ENCODE data around the gene DUSP3.

DNA sequence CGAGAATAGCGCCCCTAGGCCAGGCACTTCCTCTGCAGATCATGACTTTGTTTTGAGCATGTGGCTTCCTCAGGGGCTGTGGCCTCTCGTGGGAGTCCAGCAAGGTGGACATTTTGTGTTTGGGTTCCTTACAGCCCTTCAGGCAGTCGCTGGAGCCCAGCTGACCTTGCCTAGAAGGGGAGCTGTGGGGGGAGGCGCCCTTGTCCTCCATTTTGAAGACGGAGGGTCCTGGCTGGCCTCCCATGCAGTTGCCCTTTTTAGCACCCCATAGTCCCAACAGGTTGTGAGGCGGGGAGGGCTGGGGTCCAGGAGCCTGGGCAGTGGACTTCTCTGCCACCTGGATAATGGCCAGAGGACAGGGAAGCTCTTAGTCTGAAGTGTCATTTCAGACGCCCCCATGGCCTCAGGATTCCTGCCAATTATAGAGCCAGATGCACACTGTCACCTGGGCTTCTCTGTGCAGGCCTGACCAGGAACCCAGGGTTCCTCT lies 21.6 kb downstream of the DUSP3 start:
- TF ChIP-seq, protein P1, sequence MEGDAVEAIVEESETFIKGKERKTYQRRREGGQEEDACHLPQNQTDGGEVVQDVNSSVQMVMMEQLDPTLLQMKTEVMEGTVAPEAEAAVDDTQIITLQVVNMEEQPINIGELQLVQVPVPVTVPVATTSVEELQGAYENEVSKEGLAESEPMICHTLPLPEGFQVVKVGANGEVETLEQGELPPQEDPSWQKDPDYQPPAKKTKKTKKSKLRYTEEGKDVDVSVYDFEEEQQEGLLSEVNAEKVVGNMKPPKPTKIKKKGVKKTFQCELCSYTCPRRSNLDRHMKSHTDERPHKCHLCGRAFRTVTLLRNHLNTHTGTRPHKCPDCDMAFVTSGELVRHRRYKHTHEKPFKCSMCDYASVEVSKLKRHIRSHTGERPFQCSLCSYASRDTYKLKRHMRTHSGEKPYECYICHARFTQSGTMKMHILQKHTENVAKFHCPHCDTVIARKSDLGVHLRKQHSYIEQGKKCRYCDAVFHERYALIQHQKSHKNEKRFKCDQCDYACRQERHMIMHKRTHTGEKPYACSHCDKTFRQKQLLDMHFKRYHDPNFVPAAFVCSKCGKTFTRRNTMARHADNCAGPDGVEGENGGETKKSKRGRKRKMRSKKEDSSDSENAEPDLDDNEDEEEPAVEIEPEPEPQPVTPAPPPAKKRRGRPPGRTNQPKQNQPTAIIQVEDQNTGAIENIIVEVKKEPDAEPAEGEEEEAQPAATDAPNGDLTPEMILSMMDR (IDR thresholded peaks at IDR 0.05): no peak
- no peak for TF ChIP-seq POLR2A (IDR thresholded peaks at IDR 0.05)

Measured in Peyer's patch (tissue), 4 donors.